B cell (primary cell): Measurements from ENCODE around the gene RHOV. TPM values are rescaled to one million over a fixed set of nuclear protein-coding genes. Genes with fewer than 3 reads are reported as not detected.

Source experiments
- ATAC-seq: fragments of 200-7000 bp; cut with Tn5 transposase; one replicate; pipeline ENCODE4 v1.10.0; 2021; ENCODE audit warnings: low read depth, mild to moderate bottlenecking, moderate number of reproducible peaks, moderate library complexity
- CTCF ChIA-PET: fragments of 350-600 bp; sonication (Branson Sonifier 250); formaldehyde crosslinking; loops from one replicate; lab custom pipeline; 2021; ENCODE audit warnings: antibody characterized with exemption, inconsistent platforms; lab: Charles Lee
- POLR2A ChIA-PET: fragments of 350-600 bp; sonication (Branson Sonifier 250); formaldehyde crosslinking; loops from one replicate; lab custom pipeline; 2021; ENCODE audit warnings: antibody characterized with exemption; lab: Charles Lee
- DNase-seq: peaks from one replicate; pipeline ENCODE4 v3.0.0; 2013
- H2AFZ ChIP-seq: 2 replicates; pipeline ENCODE4 v1.6.1; 2012; ENCODE audit warnings: mild to moderate bottlenecking, low read depth, low read length; ENCODE audit not compliant: insufficient read depth, poor library complexity, severe bottlenecking
- H3K27ac ChIP-seq, 2 donors: 1 replicate in 1 of 2; 2 replicates in 1 of 2; pipeline ENCODE4 v1.5.1; 2012 to 2013; ENCODE audit warnings: low read length in 2 of 2, mild to moderate bottlenecking in 2 of 2, moderate library complexity in 1 of 2
- H3K27me3 ChIP-seq, 4 experiments: fragments of 200-600 bp in 1 of 4; sonication (generic) in 1 of 4; replicated peaks in 1 of 4; 1 replicate in 2 of 4; 2 replicates in 2 of 4; pipeline versions ENCODE4 v1.6.1 to v1.7.0; 2013 to 2016; ENCODE audit warnings: low read length in 3 of 4, mild to moderate bottlenecking in 2 of 4, mixed read lengths in 1 of 4, moderate library complexity in 1 of 4; ENCODE audit not compliant: insufficient read depth in 4 of 4, control insufficient read depth in 3 of 4; ENCODE audit errors: control extremely low read depth in 1 of 4
- H3K36me3 ChIP-seq, 2 experiments: replicated peaks in 1 of 2; 1 replicate in 1 of 2; 2 replicates in 1 of 2; pipeline versions ENCODE4 v1.6.1 to v1.7.1; 2013; ENCODE audit warnings: low read length in 1 of 2; ENCODE audit not compliant: insufficient read depth in 2 of 2, control insufficient read depth in 1 of 2; ENCODE audit errors: control extremely low read depth in 1 of 2, extremely low read depth in 1 of 2
- H3K4me1 ChIP-seq, 2 donors: fragments of 200-600 bp in 1 of 2; sonication (generic) in 1 of 2; 1 replicate in 1 of 2; 2 replicates in 1 of 2; pipeline versions ENCODE4 v1.5.1 to v1.6.1; 2013 to 2017; ENCODE audit warnings: low read length in 2 of 2; ENCODE audit not compliant: control insufficient read depth in 2 of 2, insufficient read depth in 2 of 2
- H3K4me2 ChIP-seq: replicated peaks from 2 replicates; pipeline ENCODE3; 2012; ENCODE audit warnings: mild to moderate bottlenecking, low read depth, low read length; ENCODE audit not compliant: poor library complexity, severe bottlenecking
- H3K4me3 ChIP-seq, 5 experiments: fragments of 200-600 bp in 1 of 5; sonication (generic) in 1 of 5; 1 replicate in 3 of 5; 2 replicates in 2 of 5; pipeline versions ENCODE4 v1.5.1 to v1.7.0; 2011 to 2016; ENCODE audit warnings: low read length in 4 of 5, mild to moderate bottlenecking in 4 of 5, low read depth in 2 of 5, control low read depth in 1 of 5, moderate library complexity in 1 of 5; ENCODE audit not compliant: insufficient read depth in 1 of 5; ENCODE audit errors: control extremely low read depth in 1 of 5, extremely low read depth in 1 of 5
- H3K79me2 ChIP-seq: fragments of 200-600 bp; sonication (generic); one replicate; pipeline ENCODE4 v1.6.0; 2016; ENCODE audit warnings: low read length; ENCODE audit not compliant: control insufficient read depth, insufficient read depth
- H3K9ac ChIP-seq: fragments of 200-600 bp; sonication (generic); 2 replicates; pipeline ENCODE4 v1.6.1; 2017; ENCODE audit warnings: mild to moderate bottlenecking, low read length, moderate library complexity
- H3K9me3 ChIP-seq, 3 donors: one replicate each; pipeline versions ENCODE4 v1.6.1 to v1.7.1; 2013; ENCODE audit warnings: low read length in 2 of 3; ENCODE audit not compliant: control insufficient read depth in 2 of 3, insufficient read depth in 1 of 3; ENCODE audit errors: control extremely low read depth in 1 of 3
- H4K20me1 ChIP-seq: 2 replicates; pipeline ENCODE4 v1.6.0; 2012; ENCODE audit warnings: mild to moderate bottlenecking, low read length; ENCODE audit not compliant: insufficient read depth, control insufficient read depth, poor library complexity, severe bottlenecking
- H3K27ac Mint-ChIP-seq: one replicate; pipeline ENCODE4 v1.8.0; 2021; ENCODE audit warnings: mixed read lengths
- H3K27me3 Mint-ChIP-seq: one replicate; pipeline ENCODE4 v1.8.0; 2021; ENCODE audit warnings: mixed read lengths
- H3K4me1 Mint-ChIP-seq: one replicate; pipeline ENCODE4 v1.8.0; 2021; ENCODE audit warnings: mixed read lengths
- H3K4me3 Mint-ChIP-seq: one replicate; pipeline ENCODE4 v1.8.0; 2021; ENCODE audit warnings: mixed read lengths
- H3K9me3 Mint-ChIP-seq: one replicate; pipeline ENCODE4 v1.8.0; 2022; ENCODE audit warnings: mixed read lengths; ENCODE audit not compliant: insufficient read depth
- EZH2 ChIP-seq: IDR thresholded peaks from 2 replicates; pipeline ENCODE4 v1.6.1; 2012; ENCODE audit warnings: borderline replicate concordance, low read depth, mild to moderate bottlenecking, moderate library complexity, low read length; ENCODE audit not compliant: insufficient read depth, poor library complexity, severe bottlenecking
- WGBS: methylation state at CpG from one replicate; pipeline ENCODE4 v1.1.5; 2013; ENCODE audit warnings: missing lambda C conversion rate; ENCODE audit not compliant: insufficient coverage; 5-methylcytosine and 5-hydroxymethylcytosine counted together
- intact Hi-C: fragments of 100-400 bp; cut with micrococcal nuclease; formaldehyde crosslinking; loops from one replicate; pipeline ENCODE4 v1.10.0; 2022
- polyA plus RNA-seq: library from polyadenylated mRNA; depleted of rRNA; stranded (reverse); fragments of >200 nt; gene quantifications from 2 replicates; pipeline ENCODE4 v1.2.3, GENCODE V29; 2012
- total RNA-seq, 2 donors: library from RNA; stranded (reverse); fragments of 120-200 nt in 1 of 2; gene quantifications; 1 replicate in 1 of 2; 2 replicates in 1 of 2; pipeline versions ENCODE4 v1.2.3 to v1.2.4, GENCODE V29; 2013 to 2022
- TF ChIP-seq, protein P1 (sequence below): fragments of 200-600 bp; IDR thresholded peaks from one replicate; pipeline ENCODE4 v1.8.0; 2022; ENCODE audit warnings: antibody characterized with exemption, mild to moderate bottlenecking

Gene RHOV
- total and polyA plus RNA-seq, 2 donors (not counting 1 experiment from before 2014, with no cell fraction given), result 0.54 TPM; not detected in 1

DNA sequence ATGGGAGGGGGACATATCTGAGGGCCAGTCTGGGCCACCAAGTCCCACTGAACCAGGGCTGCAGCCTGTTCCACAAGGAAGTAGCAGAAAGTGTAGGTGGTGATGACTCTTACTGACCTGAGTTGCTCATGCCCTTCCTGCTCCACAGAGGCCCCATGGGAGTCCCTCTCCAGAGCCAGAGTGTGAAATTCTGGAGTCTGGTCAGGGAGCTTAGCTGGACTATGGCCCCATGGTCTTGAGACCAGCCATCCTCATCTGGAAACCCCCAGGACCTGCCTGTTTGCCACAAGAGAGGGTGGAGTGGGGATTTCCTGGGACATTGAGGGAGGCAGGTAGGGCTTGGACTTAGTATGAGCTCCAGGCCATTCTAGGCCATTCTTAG lies 27.2 kb downstream of the RHOV start:
- intact Hi-C loops, result no loop called here
- ChIA-PET CTCF (interaction anchor here (1.0 to 4.8 kb wide), 3 partner anchors 11 to 56 kb away, joined by 4 to 52 read pairs (median 7); partner anchors contain the start of gene VPS18), POLR2A (no interaction called here)
- Histone ChIP-seq H3K4me3 (no peak overlapping the region), H4K20me1 (peaks cover 4% of the 10 kb centered on the region), H3K36me3 (no peaks in the 10 kb centered on the region), H3K79me2 (no peaks in the 10 kb centered on the region), H3K4me2 (peak overlapping the region; percentile 80), H3K9me3 (no peaks in the 10 kb centered on the region), H3K27me3 (no peaks in the 10 kb centered on the region), H2AFZ (no peak overlapping the region), H3K9ac (peak overlapping the region; percentile 6), H3K4me1 (peaks cover 34 to 38% of the 10 kb centered on the region in 2 donors), H3K27ac (peak overlapping the region; percentile 51 to 71)
- Mint-ChIP-seq H3K4me3 (peak overlapping the region; percentile 21), H3K27me3 (no peaks in the 10 kb centered on the region), H3K9me3 (no peaks in the 10 kb centered on the region), H3K4me1 (peaks cover 37% of the 10 kb centered on the region), H3K27ac (peak overlapping the region; percentile 83)
- no peak for DNase-seq
- TF ChIP-seq, protein P1, sequence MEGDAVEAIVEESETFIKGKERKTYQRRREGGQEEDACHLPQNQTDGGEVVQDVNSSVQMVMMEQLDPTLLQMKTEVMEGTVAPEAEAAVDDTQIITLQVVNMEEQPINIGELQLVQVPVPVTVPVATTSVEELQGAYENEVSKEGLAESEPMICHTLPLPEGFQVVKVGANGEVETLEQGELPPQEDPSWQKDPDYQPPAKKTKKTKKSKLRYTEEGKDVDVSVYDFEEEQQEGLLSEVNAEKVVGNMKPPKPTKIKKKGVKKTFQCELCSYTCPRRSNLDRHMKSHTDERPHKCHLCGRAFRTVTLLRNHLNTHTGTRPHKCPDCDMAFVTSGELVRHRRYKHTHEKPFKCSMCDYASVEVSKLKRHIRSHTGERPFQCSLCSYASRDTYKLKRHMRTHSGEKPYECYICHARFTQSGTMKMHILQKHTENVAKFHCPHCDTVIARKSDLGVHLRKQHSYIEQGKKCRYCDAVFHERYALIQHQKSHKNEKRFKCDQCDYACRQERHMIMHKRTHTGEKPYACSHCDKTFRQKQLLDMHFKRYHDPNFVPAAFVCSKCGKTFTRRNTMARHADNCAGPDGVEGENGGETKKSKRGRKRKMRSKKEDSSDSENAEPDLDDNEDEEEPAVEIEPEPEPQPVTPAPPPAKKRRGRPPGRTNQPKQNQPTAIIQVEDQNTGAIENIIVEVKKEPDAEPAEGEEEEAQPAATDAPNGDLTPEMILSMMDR, result no peak
- TF ChIP-seq EZH2, result no peak
- no peak for ATAC-seq

DNA sequence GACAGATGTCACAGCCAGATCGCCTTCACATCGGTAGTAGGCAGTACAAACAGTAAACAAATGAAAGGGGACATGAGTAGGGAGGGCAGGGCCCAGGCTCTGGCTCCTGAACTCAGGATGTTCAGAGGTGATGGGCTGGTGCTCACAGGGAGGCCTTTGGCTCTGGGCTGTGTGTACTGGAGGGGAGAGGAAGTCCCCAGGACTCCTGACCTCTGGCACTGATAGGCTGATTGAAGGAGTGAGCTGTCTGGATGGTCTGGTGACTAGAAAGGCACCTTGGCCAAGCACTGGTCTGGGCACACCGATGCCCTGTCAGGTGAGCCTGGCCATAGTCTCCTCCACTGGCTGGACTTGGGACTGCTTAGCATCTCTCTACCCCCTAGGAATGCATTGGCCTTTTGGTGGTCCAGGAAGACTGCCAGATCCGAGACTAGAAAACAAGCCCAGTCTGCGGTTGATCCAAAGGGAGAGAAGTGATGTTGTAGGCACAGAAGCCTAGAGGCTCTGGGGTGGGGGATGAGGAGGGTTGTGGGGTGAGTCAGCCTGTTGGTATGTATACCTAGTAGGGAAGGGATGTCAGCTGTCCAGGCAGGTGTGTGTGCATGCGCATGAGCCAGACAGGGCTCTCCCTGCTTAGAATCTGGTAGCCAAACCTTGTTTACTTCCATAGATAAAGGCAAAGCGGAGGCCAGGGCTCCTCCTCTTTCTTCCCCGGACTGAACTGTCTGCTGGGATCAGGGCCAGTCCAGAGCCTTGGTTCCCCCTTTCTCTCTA lies 28.3 kb downstream of the RHOV start:
- no peaks in the 10 kb centered on the region for H3K36me3 ChIP-seq
- POLR2A ChIA-PET, result no interaction called here
- no peaks in the 10 kb centered on the region for H3K27me3 Mint-ChIP-seq
- peaks cover 34 to 38% of the 10 kb centered on the region in 2 donors for H3K4me1 ChIP-seq
- H3K9me3 ChIP-seq, result no peaks in the 10 kb centered on the region
- TF ChIP-seq EZH2, result no peak
- TF ChIP-seq, protein P1, result no peak
- H3K4me3 Mint-ChIP-seq, result peak overlapping the region; percentile 59
- peaks cover 4% of the 10 kb centered on the region for H4K20me1 ChIP-seq
- no peak for ATAC-seq
- H3K27ac Mint-ChIP-seq, result peak overlapping the region; percentile 67
- H3K9ac ChIP-seq, result no peak overlapping the region
- 92% methylated on average over 7 of the region's 8 CpGs for whole genome bisulfite sequencing
- no peak overlapping the region for H2AFZ ChIP-seq
- H3K4me1 Mint-ChIP-seq, result peaks cover 37% of the 10 kb centered on the region
- no peaks in the 10 kb centered on the region for H3K27me3 ChIP-seq
- no peaks in the 10 kb centered on the region for H3K79me2 ChIP-seq
- DNase-seq, result no peak
- no peaks in the 10 kb centered on the region for H3K9me3 Mint-ChIP-seq
- peak overlapping the region; percentile 80 for H3K4me2 ChIP-seq
- H3K4me3 ChIP-seq, result no peak overlapping the region
- H3K27ac ChIP-seq, result peak overlapping the region in 1 of 2 donors; percentile 71
- intact Hi-C loops, result no loop called here
- CTCF ChIA-PET, result interaction anchor here (2.0 to 2.9 kb wide), 2 partner anchors 13 to 48 kb away, joined by 7 to 32 read pairs; partner anchors contain the start of gene VPS18
